HG03460 (cell line): ENCODE measurements around the gene SCAPER.

Experiments
- ATAC-seq: cut with Tn5 transposase; IDR thresholded peaks from one replicate; pipeline ENCODE4 v1.9.1; 2021; ENCODE audit not compliant: unreplicated experiment

SCAPER gene

DNA sequence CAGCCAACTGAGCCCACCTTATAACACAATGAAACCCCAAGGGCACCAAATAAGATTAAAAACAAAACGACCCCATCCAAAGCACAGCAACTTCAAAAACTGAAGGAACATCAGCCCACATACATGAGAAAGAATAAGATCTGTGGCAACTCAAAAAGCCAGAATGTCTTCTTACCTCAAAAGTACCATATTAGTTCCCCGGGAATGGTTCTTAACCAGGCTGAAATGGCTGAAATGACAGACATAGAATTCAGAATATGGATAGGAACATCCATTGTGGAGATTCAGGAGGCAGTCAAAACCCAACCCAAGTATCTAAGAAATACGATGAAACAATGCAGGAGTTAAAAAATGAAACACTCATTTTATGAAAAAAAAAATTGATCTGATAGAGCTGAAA, 222.3 kb downstream of the SCAPER start:
- no peak for ATAC-seq

DNA sequence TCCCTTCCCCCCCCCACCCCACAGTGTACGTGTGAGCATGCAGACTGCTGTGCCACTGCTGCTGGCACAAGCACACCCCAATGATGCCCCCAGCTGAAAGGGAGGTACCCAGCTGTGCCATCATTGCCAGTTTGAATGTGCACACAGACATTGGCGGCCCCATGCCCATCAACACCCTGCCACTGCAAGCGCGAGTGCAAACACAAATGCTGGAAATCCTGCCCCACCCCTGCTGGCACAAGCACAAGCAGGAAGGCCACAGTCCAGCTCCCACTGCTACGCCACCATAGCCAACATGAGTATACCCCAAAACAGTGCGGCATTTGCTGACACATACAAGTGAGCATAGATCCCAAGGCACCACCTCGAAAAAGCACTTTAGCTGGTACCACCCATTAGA, 222.9 kb downstream of the SCAPER start:
- ATAC-seq: no peak

DNA sequence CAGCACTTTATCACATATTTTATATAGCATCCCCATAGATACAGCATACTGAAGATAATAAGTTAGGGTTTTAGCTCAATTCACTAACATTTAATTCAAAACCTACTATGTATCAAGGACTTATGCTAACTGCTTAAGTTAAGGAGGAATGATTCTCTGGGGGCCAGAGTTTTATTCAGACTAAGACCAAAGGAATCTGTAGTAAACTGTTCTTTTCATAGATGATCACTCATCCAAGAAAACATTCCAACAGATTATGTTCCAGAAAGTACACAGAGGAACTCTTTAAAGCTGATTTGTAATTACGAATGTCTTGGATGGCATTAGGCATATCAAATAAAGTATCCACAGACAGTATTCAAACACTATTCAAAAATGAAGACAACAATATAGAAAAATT, 226.4 kb downstream of the SCAPER start:
- ATAC-seq: no peak

DNA sequence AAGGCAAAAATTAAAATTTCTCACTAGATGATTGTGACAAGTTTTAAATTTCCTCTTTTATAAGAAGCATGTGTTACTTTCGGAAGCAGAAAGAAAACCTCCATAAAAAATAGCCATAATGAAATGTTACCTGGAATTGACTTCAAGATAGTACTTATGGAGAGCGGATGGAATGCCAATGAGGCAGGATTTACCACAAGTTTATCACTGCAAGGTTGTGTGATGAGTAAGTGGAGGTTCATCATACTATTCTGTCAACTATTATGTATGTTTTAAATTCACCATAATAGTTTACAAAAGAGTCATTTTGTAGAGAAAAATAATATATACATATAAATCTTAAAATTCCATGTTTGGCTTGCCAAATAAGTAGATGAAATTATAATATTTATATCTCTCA, 230.3 kb downstream of the SCAPER start:
- no peak for ATAC-seq

DNA sequence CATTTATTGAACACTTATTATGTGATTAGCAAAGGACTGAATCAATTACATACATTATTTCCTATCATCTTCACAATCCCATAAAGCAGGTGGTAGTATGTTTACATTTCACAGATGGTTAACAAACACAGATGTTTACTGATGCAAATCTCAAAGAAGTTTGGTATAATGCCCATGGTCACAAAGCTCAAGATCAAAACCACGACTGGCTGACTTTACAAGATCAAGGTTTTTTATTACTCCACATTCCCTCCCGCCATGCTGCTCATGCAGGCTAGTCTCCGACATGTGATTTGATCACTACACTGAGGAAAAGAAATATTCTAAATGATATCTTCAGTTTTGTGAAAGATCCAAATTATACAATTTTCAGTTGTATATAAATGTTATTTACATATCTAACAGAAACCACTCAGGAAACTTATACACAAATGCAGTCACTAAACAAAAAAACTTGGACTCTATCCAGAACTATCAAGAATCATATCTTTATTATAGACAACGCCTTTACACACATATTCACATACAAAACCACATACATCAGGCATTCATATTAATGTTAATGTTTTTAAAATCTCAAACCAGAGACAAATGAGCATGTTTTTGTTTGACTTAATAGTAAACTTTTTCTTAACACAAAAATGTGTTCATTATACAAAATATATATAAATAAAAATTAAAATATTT, 235.5 kb downstream of the SCAPER start:
- no peak for ATAC-seq

DNA sequence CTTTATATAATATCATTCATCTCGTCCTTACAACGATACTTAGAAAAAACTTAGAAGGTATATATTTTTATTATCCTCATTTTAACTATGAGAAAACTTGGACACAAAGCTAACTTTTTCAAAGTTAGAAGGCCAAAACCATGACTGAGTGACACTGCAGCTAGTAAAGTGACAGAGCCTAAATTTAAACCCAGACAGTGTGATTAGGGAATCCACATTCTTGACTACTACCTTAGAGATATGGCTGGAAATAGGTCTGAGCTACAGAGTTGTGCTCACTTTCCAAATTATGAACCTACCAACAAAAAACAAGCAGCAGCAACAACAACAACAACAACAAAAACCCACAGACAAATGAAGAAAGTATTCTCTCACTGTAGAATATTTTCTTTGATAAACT, 236.2 kb downstream of the SCAPER start:
- ATAC-seq: no peak

DNA sequence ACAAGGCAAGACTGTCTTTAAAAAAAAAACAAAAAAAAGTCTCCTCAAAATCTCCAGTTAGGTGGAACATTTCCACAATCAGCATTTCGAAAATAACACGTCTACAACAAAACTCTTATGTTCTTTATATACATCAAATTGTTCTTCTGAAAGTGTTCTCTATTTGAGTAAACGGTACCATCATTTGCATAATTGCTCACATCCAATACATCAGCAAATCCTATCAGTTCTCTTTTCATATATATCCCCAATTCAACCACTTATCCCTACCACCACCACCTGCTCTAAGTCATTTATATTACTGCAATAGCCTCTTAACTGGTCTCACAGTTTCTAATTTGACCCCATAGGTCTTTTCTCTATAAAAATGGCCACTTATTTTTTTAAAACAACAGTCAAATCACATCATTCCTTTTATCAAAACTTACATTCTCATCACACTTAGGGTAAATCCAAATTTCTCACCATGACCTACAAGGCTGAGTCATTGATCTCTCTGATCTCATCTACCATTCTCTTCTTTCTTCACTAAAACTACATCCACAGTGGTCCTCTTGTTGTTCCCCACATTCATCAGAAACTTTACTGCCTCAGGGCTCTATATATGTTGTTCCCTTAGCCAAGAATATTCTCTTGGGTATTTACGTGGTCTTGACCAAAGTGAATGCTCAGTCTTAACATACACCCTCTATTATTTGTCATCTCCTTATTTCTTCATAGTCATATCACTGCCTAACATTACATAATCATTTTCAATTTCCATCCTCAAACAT, 237.0 kb downstream of the SCAPER start:
- no peak for ATAC-seq

DNA sequence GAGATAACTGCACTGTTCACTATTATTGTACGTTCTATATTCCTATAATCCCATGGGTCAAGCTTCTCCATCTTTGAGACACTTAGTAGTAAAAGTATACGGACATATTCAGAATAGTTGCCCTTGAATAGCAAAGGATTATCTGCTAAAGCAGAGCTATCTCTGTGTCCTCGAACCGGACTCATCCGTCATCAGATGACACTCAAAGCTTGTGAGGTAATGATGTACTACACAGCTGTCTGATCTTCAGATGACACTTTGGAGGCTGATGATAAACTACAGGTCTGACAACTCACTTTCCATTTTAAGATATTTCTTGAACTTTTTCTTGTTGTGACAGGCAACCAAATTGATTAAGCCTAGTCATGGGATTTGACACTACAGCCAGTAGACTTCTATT, 240.2 kb downstream of the SCAPER start:
- ATAC-seq: no peak

DNA sequence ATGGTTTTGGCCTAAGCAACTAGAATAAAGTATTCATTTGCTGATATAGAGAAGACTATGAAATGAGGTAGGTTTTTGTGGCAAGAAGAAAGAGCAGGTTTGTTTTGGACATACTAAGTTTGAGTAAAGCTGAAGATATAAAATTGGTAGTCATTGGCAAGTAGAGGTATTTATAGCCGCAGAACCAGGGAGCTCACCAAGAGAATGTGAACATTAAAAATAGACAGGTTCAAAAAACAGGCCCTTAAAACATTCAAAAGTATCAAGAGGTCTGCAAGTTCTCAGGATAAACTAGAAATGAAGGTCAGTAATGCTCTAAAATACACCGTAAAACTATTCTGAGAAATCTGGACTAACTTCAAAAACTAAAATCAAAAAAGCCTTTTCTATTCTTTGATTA, 240.7 kb downstream of the SCAPER start:
- no peak for ATAC-seq

DNA sequence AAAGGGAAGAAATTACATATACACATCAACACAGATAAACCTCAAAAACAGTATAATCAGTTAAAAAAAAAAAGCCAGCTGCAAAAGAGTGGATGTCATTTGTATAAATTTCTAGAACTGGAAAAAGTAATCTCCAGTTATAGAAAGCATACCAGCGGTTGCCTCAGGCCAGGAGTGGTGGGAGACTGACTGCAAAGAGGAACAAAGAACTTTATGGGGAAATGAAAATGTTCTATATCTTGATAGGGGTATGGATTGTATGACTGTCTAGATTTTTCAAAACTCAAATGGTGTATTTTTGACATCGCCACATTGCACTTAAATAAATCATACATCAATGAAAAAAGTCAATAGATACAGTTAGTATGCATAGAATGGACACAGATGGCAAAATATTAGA, 241.6 kb downstream of the SCAPER start:
- no peak for ATAC-seq

DNA sequence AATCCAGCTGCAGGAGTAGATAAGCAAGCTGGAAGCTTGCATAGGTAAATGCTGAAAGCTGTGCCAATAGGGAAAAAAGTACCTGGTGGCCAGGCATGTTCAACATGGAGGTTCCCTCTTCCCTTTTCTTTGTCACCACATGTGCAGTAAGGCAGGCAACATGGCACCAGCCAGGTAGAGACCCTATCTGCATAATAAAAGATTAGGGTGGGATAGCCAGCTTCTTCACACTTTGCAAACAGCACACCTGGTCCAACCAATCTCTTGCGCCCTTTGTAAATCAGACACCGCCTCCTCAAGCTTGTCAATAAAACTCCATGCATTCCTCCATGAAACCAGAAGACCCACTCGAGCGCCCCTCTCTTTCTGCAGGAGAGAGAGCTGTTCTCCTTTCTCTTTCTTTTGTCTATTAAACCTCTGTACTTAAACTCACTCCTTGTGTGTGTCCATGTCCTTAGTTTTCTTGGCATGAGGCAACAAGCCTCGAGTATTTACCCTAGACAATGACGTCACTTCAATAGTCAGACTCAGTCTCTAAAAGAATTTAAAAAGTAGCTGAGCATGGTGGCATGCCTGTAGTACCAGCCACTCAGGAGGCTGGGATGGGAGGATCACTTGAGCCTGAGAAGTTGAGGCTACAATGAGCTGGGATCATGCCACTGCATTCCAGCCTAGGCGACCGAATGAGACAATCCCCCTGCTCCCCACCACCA, 256.3 kb downstream of the SCAPER start:
- no peak for ATAC-seq

DNA sequence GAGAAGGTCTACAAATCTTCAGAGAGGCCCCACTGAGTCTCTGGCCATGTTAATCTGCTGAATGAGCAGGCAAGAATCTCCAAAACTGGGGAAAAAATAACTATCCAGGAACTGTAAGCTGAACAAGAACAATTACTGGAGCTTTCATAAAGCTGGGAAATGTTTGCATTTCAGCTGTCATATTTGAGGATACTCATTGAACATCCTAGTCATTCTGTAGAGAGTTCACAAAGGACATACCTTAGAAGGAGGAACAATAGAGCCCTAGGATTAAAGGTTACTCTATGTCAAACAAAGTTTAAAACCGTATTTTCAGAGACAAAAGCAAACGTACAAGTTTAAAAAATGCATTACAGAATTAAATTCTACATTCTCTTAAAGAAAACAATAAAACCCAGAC, 257.5 kb downstream of the SCAPER start:
- ATAC-seq: no peak

DNA sequence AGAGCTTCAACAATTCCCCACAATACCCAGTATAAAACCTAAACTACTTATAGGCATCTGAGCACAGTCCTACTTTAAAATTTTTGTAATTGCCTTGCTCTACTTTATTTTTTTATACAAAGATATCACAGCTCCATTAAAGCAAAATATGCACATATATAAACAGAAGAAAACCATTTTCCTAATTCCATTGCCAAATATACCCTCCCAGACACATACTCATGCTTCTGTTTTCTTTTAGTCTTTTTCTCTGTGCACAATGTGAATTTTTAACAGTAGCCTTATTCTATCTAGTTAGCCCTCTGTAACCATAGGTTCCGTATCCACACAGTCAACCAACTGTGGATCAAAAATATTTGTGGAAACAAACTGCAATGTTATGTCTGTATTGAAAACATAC, 260.5 kb downstream of the SCAPER start:
- no peak for ATAC-seq

DNA sequence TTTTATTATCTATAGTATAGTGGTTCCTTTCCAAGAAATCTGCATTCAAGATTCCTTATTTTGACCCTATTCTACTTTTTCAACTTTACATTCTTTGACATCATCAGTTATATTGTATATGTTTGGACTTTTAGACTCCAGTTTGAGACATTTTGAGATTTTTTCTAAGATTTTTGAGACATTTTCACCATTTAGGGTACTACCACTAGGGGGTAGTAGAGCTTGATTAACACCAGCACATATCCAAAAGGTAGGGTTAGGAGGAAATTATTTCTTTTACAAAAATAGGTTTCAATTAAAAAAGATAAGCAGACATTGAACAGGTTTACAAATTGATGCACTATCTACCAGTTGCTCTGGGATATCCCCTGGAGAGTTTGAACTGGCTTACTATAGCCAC, 262.5 kb downstream of the SCAPER start:
- ATAC-seq: no peak

DNA sequence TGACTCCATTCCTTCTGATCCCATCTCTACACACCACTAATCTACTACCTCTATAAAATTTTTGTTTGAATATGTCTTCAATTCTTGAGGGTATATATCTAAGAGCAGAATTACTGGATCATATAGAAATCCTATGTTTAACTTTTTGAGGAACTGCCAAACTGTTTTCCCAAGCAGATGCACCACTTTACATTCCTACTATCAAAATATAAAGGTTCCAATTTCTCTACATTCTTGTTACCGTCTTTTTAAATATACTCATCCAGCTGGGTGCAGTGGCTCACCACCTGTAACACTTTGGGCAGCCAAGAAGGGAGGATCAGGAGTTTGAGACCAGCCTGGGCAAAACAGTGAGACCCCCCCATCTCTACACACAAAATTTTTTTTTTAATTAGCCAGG, 268.0 kb downstream of the SCAPER start:
- no peak for ATAC-seq

DNA sequence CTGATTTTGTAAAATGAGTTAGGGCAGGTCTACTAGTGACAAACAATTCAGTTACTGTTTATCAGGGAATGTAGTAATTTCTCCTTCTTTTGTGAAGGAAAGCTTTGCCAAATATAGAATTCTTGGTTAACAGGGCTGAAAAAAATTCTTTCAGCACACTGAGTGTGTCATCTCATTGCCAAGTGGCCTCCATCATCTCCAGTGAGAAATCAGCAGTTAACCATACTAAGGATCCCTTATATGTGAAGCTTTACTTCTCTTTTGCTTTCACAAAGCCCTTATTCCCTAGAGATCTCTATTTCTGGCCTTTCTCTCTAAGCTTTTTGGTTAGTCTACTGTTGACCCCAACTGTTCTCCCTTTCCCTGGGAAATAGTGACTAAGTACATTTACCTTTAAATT, 269.1 kb downstream of the SCAPER start:
- ATAC-seq: no peak

DNA sequence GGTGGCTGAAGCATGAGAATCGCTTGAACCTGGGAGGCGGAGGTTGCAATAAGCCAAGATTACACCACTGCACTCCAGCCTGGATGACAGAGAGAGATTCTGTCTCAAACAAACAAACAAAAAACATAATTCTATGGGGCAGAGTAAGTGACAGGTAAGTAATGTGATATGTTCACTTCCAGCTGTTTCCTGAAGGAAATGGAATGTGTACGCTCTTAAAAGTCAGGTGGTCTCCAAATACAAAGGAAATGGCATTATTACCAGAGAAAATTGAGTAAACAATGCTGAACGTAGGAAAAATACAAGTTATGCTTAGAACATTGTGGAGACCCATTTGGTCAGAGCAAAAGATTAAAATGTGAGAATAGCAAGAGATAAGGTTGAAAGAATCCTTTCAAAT, 278.5 kb downstream of the SCAPER start:
- no peak for ATAC-seq

DNA sequence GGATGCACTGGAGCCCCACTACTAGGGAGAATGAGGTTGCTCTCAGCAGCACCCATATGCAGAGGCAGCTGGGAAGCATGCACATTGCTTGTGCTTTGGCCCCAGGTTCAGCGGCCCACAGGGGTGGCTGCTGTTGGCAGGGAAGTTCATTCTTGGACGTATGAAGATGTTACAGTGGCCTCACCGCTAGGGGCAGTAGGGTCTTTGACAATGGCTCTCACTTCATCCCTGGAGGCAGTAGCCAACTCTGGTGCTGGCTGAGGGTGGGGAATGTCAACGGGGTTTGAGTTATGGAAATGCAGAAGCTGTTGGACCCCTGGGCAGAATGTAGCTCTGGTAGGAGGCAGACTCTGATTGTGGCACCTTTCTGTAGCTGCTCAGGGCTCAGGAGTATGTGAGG, 279.9 kb downstream of the SCAPER start:
- no peak for ATAC-seq

DNA sequence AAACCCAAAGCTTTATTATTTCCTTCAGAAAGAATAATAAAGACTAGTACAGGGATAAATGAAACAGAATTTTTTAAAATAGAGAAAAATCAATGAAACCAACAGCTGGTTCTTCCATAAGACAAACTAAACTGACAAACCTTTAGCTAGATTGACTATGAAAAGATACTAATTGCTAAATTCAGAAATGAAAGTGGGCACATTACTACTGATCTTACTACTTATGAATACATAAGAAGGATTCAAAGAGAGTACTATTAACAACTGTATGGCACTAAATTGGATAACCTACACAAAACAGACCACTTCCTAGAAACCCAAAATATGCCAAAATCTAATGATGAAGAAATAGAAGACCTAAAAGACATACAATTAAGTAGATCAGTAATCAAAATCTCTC, 290.4 kb downstream of the SCAPER start:
- no peak for ATAC-seq

DNA sequence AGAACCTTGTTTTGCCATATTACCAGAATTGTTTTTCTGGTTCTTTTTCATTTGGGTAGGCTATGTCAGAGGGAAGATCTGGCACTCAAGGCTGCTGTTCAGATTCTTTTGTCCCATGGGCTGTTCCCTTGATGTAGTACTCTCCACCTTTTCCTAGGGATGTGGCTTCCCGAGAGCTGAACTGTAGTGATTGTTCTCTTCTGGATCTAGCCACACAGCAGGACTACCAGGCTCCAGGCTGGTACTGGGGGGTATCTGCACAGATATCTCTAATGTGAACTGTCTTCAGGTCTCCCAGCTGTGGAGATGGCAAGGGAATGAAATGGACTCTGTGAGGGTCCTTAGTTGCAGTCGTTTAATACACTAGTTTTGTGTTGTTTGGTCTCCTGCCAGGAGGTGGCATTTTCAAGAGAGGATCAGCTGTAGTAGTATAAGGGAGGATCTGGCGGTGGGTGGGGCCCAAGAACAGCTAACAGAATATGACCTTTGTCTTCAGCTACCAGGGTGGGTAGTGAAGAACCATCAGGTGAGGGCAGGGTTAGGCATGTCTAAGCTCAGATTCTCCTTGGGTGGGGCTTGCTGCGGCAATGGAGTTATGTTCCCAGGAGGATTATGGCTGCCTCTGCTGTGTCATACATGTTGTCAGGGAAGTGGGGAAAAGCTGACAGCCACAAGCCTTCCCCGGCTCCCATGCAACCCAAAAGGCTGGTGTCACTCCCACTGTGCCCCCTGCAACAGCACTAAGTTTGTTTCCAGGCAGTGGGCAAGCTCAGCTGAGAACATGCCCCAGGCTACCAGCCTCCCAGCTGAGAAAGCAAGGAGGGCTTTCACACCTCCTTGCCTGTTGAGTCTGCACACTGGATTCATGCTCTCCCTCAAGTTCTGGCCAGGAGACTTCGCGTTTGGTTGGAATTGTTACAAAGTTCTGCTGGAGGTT, 316.1 kb downstream of the SCAPER start:
- ATAC-seq: no peak

DNA sequence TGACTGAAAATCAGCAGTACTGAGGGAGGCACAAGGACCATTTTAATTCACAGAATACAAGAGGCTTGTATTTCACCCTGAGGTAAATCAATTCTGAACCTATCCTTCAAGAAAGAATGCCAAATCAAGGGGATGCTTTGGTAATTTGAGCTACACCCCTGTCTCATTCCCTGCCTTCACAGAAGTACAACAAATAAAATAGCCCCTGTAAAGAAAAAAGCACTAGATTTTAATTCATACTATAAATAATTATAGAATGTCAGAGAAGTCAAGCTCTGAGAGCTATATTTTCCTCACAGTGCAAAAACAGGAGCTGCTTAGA, 319.6 kb downstream of the SCAPER start:
- no peak for ATAC-seq
